Calu3 (cell line): ENCODE data around the gene FBXO38. TPM values are rescaled to one million over a fixed set of nuclear protein-coding genes. Genes with fewer than 3 reads are reported as not detected.

ENCODE experiments used
- BruUV-seq: library from RNA; stranded (reverse); fragments of 400-500 nt; replicated peaks from 2 replicates; lab custom pipeline; 2021; lab: Mats Ljungman, UMichigan
- CTCF ChIA-PET: fragments of 300-600 bp; sonication (Branson Sonifier 250); formaldehyde crosslinking; loops from one replicate; lab custom pipeline; 2022; ENCODE audit warnings: antibody characterized with exemption; lab: Charles Lee
- DNase-seq: peaks from one replicate; pipeline ENCODE4 v3.0.0; 2022
- H3K27ac Mint-ChIP-seq: one replicate; pipeline ENCODE4 v1.8.0; 2022; ENCODE audit warnings: mixed read lengths; ENCODE audit not compliant: unreplicated experiment
- H3K27me3 Mint-ChIP-seq: one replicate; pipeline ENCODE4 v1.8.0; 2022; ENCODE audit warnings: mixed read lengths; ENCODE audit not compliant: unreplicated experiment
- H3K36me3 Mint-ChIP-seq: one replicate; pipeline ENCODE4 v1.8.0; 2022; ENCODE audit warnings: mild to moderate bottlenecking, moderate library complexity, mixed read lengths; ENCODE audit not compliant: insufficient read depth, unreplicated experiment
- H3K4me1 Mint-ChIP-seq: one replicate; pipeline ENCODE4 v1.8.0; 2022; ENCODE audit warnings: mild to moderate bottlenecking, low read depth, mixed read lengths; ENCODE audit not compliant: unreplicated experiment
- H3K4me3 Mint-ChIP-seq: one replicate; pipeline ENCODE4 v1.8.0; 2022; ENCODE audit warnings: mild to moderate bottlenecking, low read depth, moderate library complexity, mixed read lengths; ENCODE audit not compliant: unreplicated experiment
- H3K9me3 Mint-ChIP-seq: one replicate; pipeline ENCODE4 v1.8.0; 2022; ENCODE audit warnings: low read depth, mixed read lengths; ENCODE audit not compliant: unreplicated experiment
- CTCF ChIP-seq: fragments of 200-600 bp; IDR thresholded peaks from one replicate; pipeline ENCODE4 v1.8.0; 2022; ENCODE audit warnings: antibody characterized with exemption; ENCODE audit not compliant: unreplicated experiment
- intact Hi-C: fragments of 100-400 bp; cut with micrococcal nuclease; formaldehyde crosslinking; loops from one replicate; pipeline ENCODE4 v1.10.0; 2022; ENCODE audit not compliant: unreplicated experiment
- total RNA-seq: library from RNA; stranded (reverse); gene quantifications from 2 replicates; pipeline ENCODE4 v1.2.3, GENCODE V29; 2022

FBXO38 gene
- total RNA-seq, 1 experiment from 2014 or later: 59.2 TPM

GRCh38 chr5:148352696-148353095 lies 31.1 kb upstream of the FBXO38 start:
- Mint-ChIP-seq H3K27ac (no peak overlapping the region), H3K9me3 (no peaks in the 10 kb centered on the region), H3K4me3 (no peak overlapping the region), H3K27me3 (no peaks in the 10 kb centered on the region), H3K4me1 (no peaks in the 10 kb centered on the region), H3K36me3 (no peaks in the 10 kb centered on the region)
- BruUV-seq: no TSS peak
- no peak for DNase-seq
- no peak for TF ChIP-seq CTCF
- CTCF ChIA-PET: interaction anchor here (0.9 to 1.6 kb wide), 2 partner anchors 18 to 38 kb away, joined by 4 to 11 read pairs; no protein-coding TSS in a partner anchor
- intact Hi-C loops: loop anchor here (1.0 to 5.0 kb wide), 4 partner anchors 38 to 405 kb away; no protein-coding TSS in a partner anchor

GRCh38 chr5:148353634-148354033 lies 30.1 kb upstream of the FBXO38 start:
- no peak for DNase-seq
- Mint-ChIP-seq H3K4me1 (no peaks in the 10 kb centered on the region), H3K27ac (no peak overlapping the region), H3K27me3 (no peaks in the 10 kb centered on the region), H3K9me3 (no peaks in the 10 kb centered on the region), H3K4me3 (no peak overlapping the region), H3K36me3 (no peaks in the 10 kb centered on the region)
- intact Hi-C loops: loop anchor here (1.0 to 5.0 kb wide), 3 partner anchors 63 to 406 kb away; no protein-coding TSS in a partner anchor
- no peak for TF ChIP-seq CTCF
- no TSS peak for BruUV-seq
- CTCF ChIA-PET: interaction anchor here (2.2 kb wide), 1 partner anchor 40 kb away, joined by 5 read pairs; no protein-coding TSS in a partner anchor

- Mint-ChIP-seq H3K36me3 (no peaks in the 10 kb centered on the region), H3K27me3 (no peaks in the 10 kb centered on the region), H3K4me3 (no peak overlapping the region), H3K9me3 (peaks cover 3% of the 10 kb centered on the region), H3K4me1 (no peaks in the 10 kb centered on the region), H3K27ac (no peak overlapping the region)
- DNase-seq: no peak
- intact Hi-C loops: no loop called here
- TF ChIP-seq CTCF: no peak
- CTCF ChIA-PET: interaction anchor here (0.7 kb wide), 1 partner anchor 80 kb away, joined by 3 read pairs; no protein-coding TSS in a partner anchor
- BruUV-seq: no TSS peak
These were observed 19.4 kb upstream of the FBXO38 start for GRCh38 chr5:148364343-148364742.

- H3K27ac Mint-ChIP-seq: no peak overlapping the region
- CTCF ChIA-PET: no interaction called here
- H3K4me1 Mint-ChIP-seq: peaks cover 9% of the 10 kb centered on the region
- H3K4me3 Mint-ChIP-seq: no peak overlapping the region
- peaks cover 6% of the 10 kb centered on the region for H3K9me3 Mint-ChIP-seq
- TF ChIP-seq CTCF: no peak
- no peak for DNase-seq
- no TSS peak for BruUV-seq
- H3K27me3 Mint-ChIP-seq: no peaks in the 10 kb centered on the region
- intact Hi-C loops: no loop called here
- no peaks in the 10 kb centered on the region for H3K36me3 Mint-ChIP-seq
These were observed 15.5 kb upstream of the FBXO38 start for GRCh38 chr5:148368299-148368698.
